ENCODE measurements around the gene EID1.

The EID1 gene

GRCh38 chr15:48883699-48884098 is 5.8 kb downstream of the EID1 start:
- H3K36me3 ChIP-seq, result peaks cover 0 to 15% (median 0%) of the 10 kb centered on the region in 11 experiments; a peak in 5 of 22 replicates
- no peak overlapping the region for H3K9ac ChIP-seq
- H4K20me1 ChIP-seq, result peaks cover 0 to 20% (median 12%) of the 10 kb centered on the region in 11 experiments; a peak in 13 of 22 replicates
- H3K4me3 ChIP-seq, result no peak overlapping the region
- H3K9me3 ChIP-seq (replicated peaks in 1 of 11), result 0 out of 22 replicates have a peak, but pooled peaks cover 0 to 3% (median 0%) of the 10 kb centered on the region in 11 experiments
- H3K27ac ChIP-seq, result no peak overlapping the region
- TF ChIP-seq Cebpa-rat (IDR thresholded peaks at IDR 0.05), result no peak
- H3K4me1 ChIP-seq, result peaks cover 9 to 28% (median 22%) of the 10 kb centered on the region in 10 experiments
- H3K27me3 ChIP-seq, result no peaks in the 10 kb centered on the region
- H3K4me2 ChIP-seq, result no peak overlapping the region

GRCh38 chr15:48887144-48887543 is 9.2 kb downstream of the EID1 start:
- Histone ChIP-seq H3K9ac (no peak overlapping the region), H3K4me3 (no peak overlapping the region), H3K9me3 (replicated peaks in 1 of 11) (no peaks in the 10 kb centered on the region), H3K4me1 (peaks cover 0 to 11% (median 5%) of the 10 kb centered on the region in 10 experiments; a peak in 12 of 20 replicates), H3K4me2 (no peak overlapping the region), H3K36me3 (no peaks in the 10 kb centered on the region), H3K27ac (no peak overlapping the region), H3K27me3 (no peaks in the 10 kb centered on the region), H4K20me1 (no peaks in the 10 kb centered on the region)
- TF ChIP-seq Cebpa-rat (IDR thresholded peaks at IDR 0.05), result no peak

- Histone ChIP-seq H3K4me1 (peaks cover 0 to 11% (median 5%) of the 10 kb centered on the region in 10 experiments; a peak in 12 of 20 replicates), H3K9ac (no peak overlapping the region), H3K36me3 (no peaks in the 10 kb centered on the region), H3K27me3 (no peaks in the 10 kb centered on the region), H3K4me2 (peak overlapping the region in 6 of 11 experiments; percentile 20 to 47 (median 34); a peak in 9 of 22 replicates), H3K27ac (no peak overlapping the region), H4K20me1 (no peaks in the 10 kb centered on the region), H3K4me3 (no peak overlapping the region), H3K9me3 (replicated peaks in 1 of 11) (no peaks in the 10 kb centered on the region)
- TF ChIP-seq Cebpa-rat (IDR thresholded peaks at IDR 0.05), result no peak
These were observed 10.3 kb downstream of the EID1 start for GRCh38 chr15:48888191-48888590.

GRCh38 chr15:48888836-48889235 is 10.9 kb downstream of the EID1 start:
- no peak overlapping the region for H3K27ac ChIP-seq
- H3K9ac ChIP-seq, result no peak overlapping the region
- H3K4me2 ChIP-seq, result peak overlapping the region in 5 of 11 experiments; percentile 20 to 44 (median 29); a peak in 8 of 22 replicates
- H3K36me3 ChIP-seq, result no peaks in the 10 kb centered on the region
- no peaks in the 10 kb centered on the region for H4K20me1 ChIP-seq
- no peak overlapping the region for H3K4me3 ChIP-seq
- TF ChIP-seq Cebpa-rat (IDR thresholded peaks at IDR 0.05), result no peak
- no peaks in the 10 kb centered on the region for H3K27me3 ChIP-seq
- no peaks in the 10 kb centered on the region for H3K9me3 ChIP-seq (replicated peaks in 1 of 11)
- peaks cover 0 to 11% (median 5%) of the 10 kb centered on the region in 10 experiments; a peak in 12 of 20 replicates for H3K4me1 ChIP-seq

- no peaks in the 10 kb centered on the region for H3K27me3 ChIP-seq
- H3K4me3 ChIP-seq, result no peak overlapping the region
- no peak overlapping the region for H3K4me2 ChIP-seq
- H3K9ac ChIP-seq, result no peak overlapping the region
- TF ChIP-seq Cebpa-rat (IDR thresholded peaks at IDR 0.05), result no peak
- no peaks in the 10 kb centered on the region for H3K9me3 ChIP-seq (replicated peaks in 1 of 11)
- no peaks in the 10 kb centered on the region for H3K36me3 ChIP-seq
- no peaks in the 10 kb centered on the region for H4K20me1 ChIP-seq
- no peak overlapping the region for H3K27ac ChIP-seq
- peaks cover 0 to 11% (median 3%) of the 10 kb centered on the region in 10 experiments; a peak in 9 of 20 replicates for H3K4me1 ChIP-seq
These were observed 12.0 kb downstream of the EID1 start for GRCh38 chr15:48889925-48890324.

GRCh38 chr15:48890375-48890972 is 12.5 kb downstream of the EID1 start:
- Histone ChIP-seq H4K20me1 (no peaks in the 10 kb centered on the region), H3K27me3 (no peaks in the 10 kb centered on the region)

GRCh38 chr15:48891232-48891765 is 13.4 kb downstream of the EID1 start:
- H3K4me2 ChIP-seq, result no peak overlapping the region
- no peaks in the 10 kb centered on the region for H4K20me1 ChIP-seq
- no peak overlapping the region for H3K27ac ChIP-seq
- no peaks in the 10 kb centered on the region for H3K27me3 ChIP-seq
- no peaks in the 10 kb centered on the region for H3K9me3 ChIP-seq (replicated peaks in 1 of 11)
- H3K4me3 ChIP-seq, result no peak overlapping the region
- H3K4me1 ChIP-seq, result peaks cover 0 to 11% (median 3%) of the 10 kb centered on the region in 10 experiments; a peak in 9 of 20 replicates
- TF ChIP-seq Cebpa-rat (IDR thresholded peaks at IDR 0.05), result no peak
- no peaks in the 10 kb centered on the region for H3K36me3 ChIP-seq
- no peak overlapping the region for H3K9ac ChIP-seq

More at GRCh38 chr15:48890375-48890972, 12.5 kb downstream of the EID1 start:
- H3K4me1 ChIP-seq, result peaks cover 0 to 11% (median 3%) of the 10 kb centered on the region in 10 experiments; a peak in 9 of 20 replicates
- H3K4me2 ChIP-seq, result no peak overlapping the region
- H3K4me3 ChIP-seq, result no peak overlapping the region
- no peaks in the 10 kb centered on the region for H3K36me3 ChIP-seq
- H3K9ac ChIP-seq, result no peak overlapping the region
- no peak overlapping the region for H3K27ac ChIP-seq
- no peak for TF ChIP-seq Cebpa-rat (IDR thresholded peaks at IDR 0.05)
- no peaks in the 10 kb centered on the region for H3K9me3 ChIP-seq (replicated peaks in 1 of 11)

- Histone ChIP-seq H3K27ac (no peak overlapping the region), H3K27me3 (no peaks in the 10 kb centered on the region), H3K9me3 (replicated peaks in 1 of 11) (no peaks in the 10 kb centered on the region), H3K4me1 (peaks cover 0 to 6% (median 3%) of the 10 kb centered on the region in 10 experiments; a peak in 9 of 20 replicates), H4K20me1 (no peaks in the 10 kb centered on the region), H3K9ac (no peak overlapping the region), H3K36me3 (no peaks in the 10 kb centered on the region), H3K4me3 (no peak overlapping the region), H3K4me2 (no peak overlapping the region)
- no peak for TF ChIP-seq Cebpa-rat (IDR thresholded peaks at IDR 0.05)
These were observed 15.4 kb downstream of the EID1 start for GRCh38 chr15:48893311-48893710.

- Histone ChIP-seq H3K4me3 (no peak overlapping the region), H3K27ac (no peak overlapping the region), H3K4me1 (no peaks in the 10 kb centered on the region), H3K27me3 (no peaks in the 10 kb centered on the region), H3K4me2 (no peak overlapping the region), H4K20me1 (no peaks in the 10 kb centered on the region), H3K9ac (no peak overlapping the region), H3K9me3 (replicated peaks in 1 of 11) (no peaks in the 10 kb centered on the region), H3K36me3 (no peaks in the 10 kb centered on the region)
- TF ChIP-seq Cebpa-rat (IDR thresholded peaks at IDR 0.05), result no peak
These were observed 19.2 kb downstream of the EID1 start for GRCh38 chr15:48896869-48897814.
